H9 (cell line): ENCODE data around the gene MAPK8IP1. TPM values are rescaled to one million over a fixed set of nuclear protein-coding genes. Genes with fewer than 3 reads are reported as not detected.

Experiments
- DNase-seq: peaks from one replicate; pipeline ENCODE4 v3.0.0-alpha.2; 2017
- H2AFZ ChIP-seq: one replicate; pipeline ENCODE4 v1.6.1; 2013; ENCODE audit warnings: mild to moderate bottlenecking, low read length, control low read depth, moderate library complexity
- H2AK5ac ChIP-seq: 2 replicates; pipeline ENCODE4 v1.6.1; 2013; ENCODE audit warnings: low read length, control low read depth, mixed read lengths; ENCODE audit not compliant: insufficient read length
- H2BK120ac ChIP-seq: one replicate; pipeline ENCODE4 v1.6.1; 2013; ENCODE audit warnings: low read depth, mild to moderate bottlenecking, low read length, control low read depth, inconsistent platforms; ENCODE audit not compliant: poor library complexity, severe bottlenecking
- H2BK12ac ChIP-seq: 2 replicates; pipeline ENCODE4 v1.6.1; 2013; ENCODE audit warnings: low read length, control low read depth, mixed read lengths, low read depth; ENCODE audit not compliant: insufficient read length
- H2BK15ac ChIP-seq: 2 replicates; pipeline ENCODE4 v1.6.1; 2013; ENCODE audit warnings: low read depth, low read length, control low read depth
- H2BK20ac ChIP-seq: one replicate; pipeline ENCODE4 v1.6.1; 2013; ENCODE audit warnings: low read depth, mild to moderate bottlenecking, low read length, control low read depth, inconsistent platforms; ENCODE audit not compliant: poor library complexity, severe bottlenecking
- H2BK5ac ChIP-seq: 2 replicates; pipeline ENCODE4 v1.6.1; 2013; ENCODE audit warnings: low read length, control low read depth, mixed read lengths; ENCODE audit not compliant: insufficient read length
- H3K14ac ChIP-seq: 2 replicates; pipeline ENCODE4 v1.6.1; 2013; ENCODE audit warnings: low read length, control low read depth; ENCODE audit not compliant: insufficient read depth
- H3K18ac ChIP-seq: 2 replicates; pipeline ENCODE4 v1.6.1; 2013; ENCODE audit warnings: low read depth, mild to moderate bottlenecking, mixed read lengths, low read length, control low read depth; ENCODE audit not compliant: insufficient read length
- H3K23ac ChIP-seq: 2 replicates; pipeline ENCODE4 v1.6.1; 2013; ENCODE audit warnings: low read length, control low read depth, mixed read lengths, low read depth; ENCODE audit not compliant: insufficient read length
- H3K23me2 ChIP-seq: 2 replicates; pipeline ENCODE4 v1.6.1; 2013; ENCODE audit warnings: low read depth, mild to moderate bottlenecking, mixed read lengths, low read length, control low read depth; ENCODE audit not compliant: insufficient read length, poor library complexity, severe bottlenecking
- H3K27ac ChIP-seq: 2 replicates; pipeline ENCODE4 v1.5.1; 2013; ENCODE audit warnings: low read length, control low read depth, mixed read lengths, low read depth; ENCODE audit not compliant: insufficient read length
- H3K27me3 ChIP-seq: 2 replicates; pipeline ENCODE4 v1.6.1; 2013; ENCODE audit warnings: low read length, control low read depth, inconsistent platforms; ENCODE audit not compliant: insufficient read depth
- H3K4ac ChIP-seq: 2 replicates; pipeline ENCODE4 v1.6.1; 2013; ENCODE audit warnings: low read depth, mild to moderate bottlenecking, control low read depth, inconsistent platforms, low read length, moderate library complexity
- H3K4me1 ChIP-seq: 2 replicates; pipeline ENCODE4 v1.6.1; 2013; ENCODE audit warnings: low read length, control low read depth, inconsistent platforms; ENCODE audit not compliant: insufficient read depth
- H3K4me2 ChIP-seq: 2 replicates; pipeline ENCODE4 v1.6.1; 2013; ENCODE audit warnings: low read length, control low read depth, mixed read lengths; ENCODE audit not compliant: insufficient read length, insufficient read depth
- H3K56ac ChIP-seq: 2 replicates; pipeline ENCODE4 v1.6.1; 2013; ENCODE audit warnings: low read depth, mild to moderate bottlenecking, mixed read lengths, low read length, control low read depth; ENCODE audit not compliant: insufficient read length
- H3K79me1 ChIP-seq: 2 replicates; pipeline ENCODE4 v1.6.1; 2013; ENCODE audit warnings: low read depth, mild to moderate bottlenecking, moderate library complexity, low read length, control low read depth, inconsistent platforms; ENCODE audit not compliant: insufficient read depth, poor library complexity, severe bottlenecking
- H3K79me2 ChIP-seq: 2 replicates; pipeline ENCODE4 v1.6.1; 2013; ENCODE audit warnings: low read length, control low read depth, inconsistent platforms; ENCODE audit not compliant: insufficient read depth
- H3K9ac ChIP-seq: 2 replicates; pipeline ENCODE4 v1.6.1; 2013; ENCODE audit warnings: low read length, control low read depth, mixed read lengths; ENCODE audit not compliant: insufficient read length; ENCODE audit errors: extremely low read depth
- H3K9me3 ChIP-seq: one replicate; pipeline ENCODE4 v1.6.1; 2013; ENCODE audit warnings: low read depth, low read length, inconsistent platforms; ENCODE audit not compliant: control insufficient read depth
- H3T11ph ChIP-seq: one replicate; pipeline ENCODE4 v1.6.1; 2013; ENCODE audit warnings: mild to moderate bottlenecking, low read length, control low read depth, inconsistent platforms
- H4K20me1 ChIP-seq: one replicate; pipeline ENCODE4 v1.6.1; 2013; ENCODE audit not compliant: control insufficient read depth, insufficient read length, insufficient read depth
- H4K5ac ChIP-seq: 2 replicates; pipeline ENCODE4 v1.6.1; 2013; ENCODE audit warnings: low read depth, mild to moderate bottlenecking, mixed read lengths, low read length, control low read depth; ENCODE audit not compliant: insufficient read length
- H4K8ac ChIP-seq: replicated peaks from 2 replicates; pipeline ENCODE4 v1.6.1; 2013; ENCODE audit warnings: low read length, control low read depth, mixed read lengths, low read depth; ENCODE audit not compliant: insufficient read length
- H4K91ac ChIP-seq: 2 replicates; pipeline ENCODE4 v1.6.1; 2013; ENCODE audit warnings: low read depth, mild to moderate bottlenecking, moderate library complexity, mixed read lengths, low read length, control low read depth; ENCODE audit not compliant: insufficient read length
- H3K27ac Mint-ChIP-seq, 3 experiments: 2 replicates in 2 of 3; 3 replicates in 1 of 3; pipeline ENCODE4 v1.8.0; 2020 to 2021; ENCODE audit warnings: mixed read lengths in 3 of 3, mild to moderate bottlenecking in 1 of 3, moderate library complexity in 1 of 3
- H3K27me3 Mint-ChIP-seq: 2 replicates; pipeline ENCODE4 v1.8.0; 2021; ENCODE audit warnings: low read depth, mild to moderate bottlenecking, moderate library complexity, mixed read lengths
- H3K36me3 Mint-ChIP-seq, 3 experiments: 2 replicates in 2 of 3; 3 replicates in 1 of 3; pipeline ENCODE4 v1.8.0; 2020 to 2021; ENCODE audit warnings: low read depth in 3 of 3, mixed read lengths in 3 of 3; ENCODE audit not compliant: insufficient read depth in 1 of 3
- H3K4me1 Mint-ChIP-seq, 2 experiments: 2 replicates each; pipeline ENCODE4 v1.8.0; 2020; ENCODE audit warnings: mixed read lengths in 2 of 2
- H3K4me3 Mint-ChIP-seq, 2 experiments: 2 replicates in 1 of 2; 3 replicates in 1 of 2; pipeline ENCODE4 v1.8.0; 2020 to 2021; ENCODE audit warnings: mild to moderate bottlenecking in 2 of 2, mixed read lengths in 2 of 2, moderate library complexity in 1 of 2
- H3K9me3 Mint-ChIP-seq, 2 experiments: 2 replicates in 1 of 2; 3 replicates in 1 of 2; pipeline ENCODE4 v1.8.0; 2020; ENCODE audit warnings: mild to moderate bottlenecking in 2 of 2, mixed read lengths in 2 of 2, moderate library complexity in 1 of 2
- WGBS: extraction: QIAGEN DNeasy Blood & Tissue Kit; methylation state at CpG from one replicate; pipeline ENCODE4 v1.1.7; 2013; ENCODE audit warnings: missing lambda C conversion rate, low lambda C conversion rate, mixed read lengths; ENCODE audit not compliant: insufficient read length; ENCODE audit errors: extremely low coverage; 5-methylcytosine and 5-hydroxymethylcytosine counted together
- total RNA-seq: library from RNA; stranded (reverse); gene quantifications from 2 replicates; pipeline ENCODE4 v1.2.1, GENCODE V29; 2021
- TF ChIP-seq, protein P1 (sequence below): fragments of 200-600 bp; sonication (generic); conservative IDR thresholded peaks from 3 replicates; pipeline ENCODE4 v1.8.0; 2021; ENCODE audit warnings: antibody characterized with exemption, mild to moderate bottlenecking

MAPK8IP1 gene
- total RNA-seq, 1 experiment from 2014 or later, result 30.2 TPM

GRCh38 chr11:45925550-45925949, 40.1 kb downstream of the MAPK8IP1 start:
- Histone ChIP-seq H4K91ac (no peak overlapping the region), H2AK5ac (no peak overlapping the region), H3K9ac (no peak overlapping the region), H2BK15ac (no peak overlapping the region), H3K14ac (no peak overlapping the region), H4K8ac (no peak overlapping the region), H3K4me1 (no peaks in the 10 kb centered on the region), H2BK120ac (no peak overlapping the region), H3K79me1 (no peaks in the 10 kb centered on the region), H2BK5ac (no peak overlapping the region), H3K9me3 (no peaks in the 10 kb centered on the region), H3K23ac (no peak overlapping the region), H3K4me2 (no peak overlapping the region), H3K18ac (no peak overlapping the region), H3K79me2 (no peaks in the 10 kb centered on the region; the same call in 1 of the 2 replicates), H3T11ph (no peak overlapping the region), H3K27ac (no peak overlapping the region), H3K23me2 (peaks cover 5% of the 10 kb centered on the region), H3K56ac (no peak overlapping the region), H2AFZ (no peak overlapping the region), H2BK20ac (no peak overlapping the region), H3K27me3 (no peaks in the 10 kb centered on the region; the same call in 1 of the 2 replicates), H4K20me1 (no peaks in the 10 kb centered on the region), H4K5ac (no peak overlapping the region), H3K4ac (no peak overlapping the region), H2BK12ac (no peak overlapping the region)
- H3K4me1 Mint-ChIP-seq, result peaks cover 19 to 25% of the 10 kb centered on the region in 2 experiments
- no peaks in the 10 kb centered on the region; a peak in 1 of 5 replicates for H3K9me3 Mint-ChIP-seq
- H3K4me3 Mint-ChIP-seq, result no peak overlapping the region; a peak in 1 of 5 replicates
- no peak overlapping the region; a peak in 1 of 7 replicates for H3K27ac Mint-ChIP-seq
- H3K36me3 Mint-ChIP-seq, result peaks cover 22 to 56% (median 52%) of the 10 kb centered on the region in 3 experiments
- no peak for DNase-seq
- TF ChIP-seq, protein P1, sequence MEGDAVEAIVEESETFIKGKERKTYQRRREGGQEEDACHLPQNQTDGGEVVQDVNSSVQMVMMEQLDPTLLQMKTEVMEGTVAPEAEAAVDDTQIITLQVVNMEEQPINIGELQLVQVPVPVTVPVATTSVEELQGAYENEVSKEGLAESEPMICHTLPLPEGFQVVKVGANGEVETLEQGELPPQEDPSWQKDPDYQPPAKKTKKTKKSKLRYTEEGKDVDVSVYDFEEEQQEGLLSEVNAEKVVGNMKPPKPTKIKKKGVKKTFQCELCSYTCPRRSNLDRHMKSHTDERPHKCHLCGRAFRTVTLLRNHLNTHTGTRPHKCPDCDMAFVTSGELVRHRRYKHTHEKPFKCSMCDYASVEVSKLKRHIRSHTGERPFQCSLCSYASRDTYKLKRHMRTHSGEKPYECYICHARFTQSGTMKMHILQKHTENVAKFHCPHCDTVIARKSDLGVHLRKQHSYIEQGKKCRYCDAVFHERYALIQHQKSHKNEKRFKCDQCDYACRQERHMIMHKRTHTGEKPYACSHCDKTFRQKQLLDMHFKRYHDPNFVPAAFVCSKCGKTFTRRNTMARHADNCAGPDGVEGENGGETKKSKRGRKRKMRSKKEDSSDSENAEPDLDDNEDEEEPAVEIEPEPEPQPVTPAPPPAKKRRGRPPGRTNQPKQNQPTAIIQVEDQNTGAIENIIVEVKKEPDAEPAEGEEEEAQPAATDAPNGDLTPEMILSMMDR, result no peak
- peaks cover 2% of the 10 kb centered on the region; the same call in 1 of the 2 replicates for H3K27me3 Mint-ChIP-seq
- WGBS, result no CpG with 5 or more reads among the region's 3 CpGs
